Lower leg skin (tissue), 3 donors: ENCODE measurements around the gene CIAO3.

Experiments
- POLR2A ChIP-seq, 2 donors: fragments of 450-650 bp; IDR thresholded peaks; one replicate each; pipeline ENCODE4 v1.6.1; 2016 to 2017; ENCODE audit warnings: antibody characterized with exemption in 2 of 2, mild to moderate bottlenecking in 1 of 2, moderate library complexity in 1 of 2
- TF ChIP-seq, protein P1 (sequence below), 3 donors: fragments of 450-650 bp; IDR thresholded peaks; one replicate each; pipeline ENCODE4 v1.5.1; 2016; ENCODE audit warnings: antibody characterized with exemption in 3 of 3, mild to moderate bottlenecking in 3 of 3, moderate library complexity in 2 of 3

GRCh38 chr16:782258-782657, 41.5 kb upstream of the CIAO3 start:
- TF ChIP-seq, protein P1, sequence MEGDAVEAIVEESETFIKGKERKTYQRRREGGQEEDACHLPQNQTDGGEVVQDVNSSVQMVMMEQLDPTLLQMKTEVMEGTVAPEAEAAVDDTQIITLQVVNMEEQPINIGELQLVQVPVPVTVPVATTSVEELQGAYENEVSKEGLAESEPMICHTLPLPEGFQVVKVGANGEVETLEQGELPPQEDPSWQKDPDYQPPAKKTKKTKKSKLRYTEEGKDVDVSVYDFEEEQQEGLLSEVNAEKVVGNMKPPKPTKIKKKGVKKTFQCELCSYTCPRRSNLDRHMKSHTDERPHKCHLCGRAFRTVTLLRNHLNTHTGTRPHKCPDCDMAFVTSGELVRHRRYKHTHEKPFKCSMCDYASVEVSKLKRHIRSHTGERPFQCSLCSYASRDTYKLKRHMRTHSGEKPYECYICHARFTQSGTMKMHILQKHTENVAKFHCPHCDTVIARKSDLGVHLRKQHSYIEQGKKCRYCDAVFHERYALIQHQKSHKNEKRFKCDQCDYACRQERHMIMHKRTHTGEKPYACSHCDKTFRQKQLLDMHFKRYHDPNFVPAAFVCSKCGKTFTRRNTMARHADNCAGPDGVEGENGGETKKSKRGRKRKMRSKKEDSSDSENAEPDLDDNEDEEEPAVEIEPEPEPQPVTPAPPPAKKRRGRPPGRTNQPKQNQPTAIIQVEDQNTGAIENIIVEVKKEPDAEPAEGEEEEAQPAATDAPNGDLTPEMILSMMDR (IDR thresholded peaks at IDR 0.05), result no peak
- no peak for TF ChIP-seq POLR2A (IDR thresholded peaks at IDR 0.05)
